K562 (cell line): ENCODE data around the gene DAGLB. TPM values are rescaled to one million over a fixed set of nuclear protein-coding genes. Genes with fewer than 3 reads are reported as not detected.

Source experiments
- ADNP ChIP-seq: fragments of 200-800 bp; sonication (Bioruptor generic); IDR thresholded peaks from 2 replicates; pipeline ENCODE4 v1.6.1; 2016; ENCODE audit warnings: missing genetic modification characterization, missing compliant biosample characterization
- CEBPG ChIP-seq, 3 experiments: fragments of 200-800 bp in 1 of 3; sonication (Bioruptor generic) in 1 of 3; sonication (generic) in 1 of 3; formaldehyde crosslinking in 1 of 3; IDR thresholded peaks in 2 of 3; conservative IDR thresholded peaks in 1 of 3; 2 replicates each; pipeline versions ENCODE4 v1.6.1 to v1.8.0; 2016 to 2022; ENCODE audit warnings: missing compliant biosample characterization in 2 of 3, missing genetic modification characterization in 2 of 3, mild to moderate bottlenecking in 1 of 3, missing genetic modification reagents in 1 of 3
- CREB3L1 ChIP-seq: fragments of 450-650 bp; IDR thresholded peaks from 2 replicates; pipeline ENCODE4 v1.6.1; 2014; ENCODE audit warnings: low read depth, mild to moderate bottlenecking, moderate library complexity, borderline replicate concordance
- CREBBP ChIP-seq: IDR thresholded peaks from one replicate; pipeline ENCODE4 v1.6.1; 2012; ENCODE audit warnings: low read depth, mild to moderate bottlenecking, control low read depth, inconsistent platforms, low read length
- CSDE1 ChIP-seq, 2 experiments: fragments of 450-650 bp; IDR thresholded peaks; 2 replicates each; pipeline ENCODE4 v1.6.1; 2016; ENCODE audit warnings: mild to moderate bottlenecking in 1 of 2
- DIDO1 ChIP-seq: fragments of 450-650 bp; IDR thresholded peaks from 2 replicates; pipeline ENCODE4 v1.6.1; 2016; ENCODE audit warnings: low read depth, missing biosample characterization, missing genetic modification characterization
- EHMT2 ChIP-seq: fragments of 450-650 bp; IDR thresholded peaks from 2 replicates; pipeline ENCODE4 v1.6.1; 2018; ENCODE audit warnings: antibody characterized with exemption
- FOXP1 ChIP-seq: sonication (generic); formaldehyde crosslinking; IDR thresholded peaks from 2 replicates; pipeline ENCODE4 v1.8.0; 2022; ENCODE audit warnings: mild to moderate bottlenecking, missing genetic modification reagents
- GATA2 ChIP-seq: sonication (generic); formaldehyde crosslinking; IDR thresholded peaks from 2 replicates; pipeline ENCODE4 v1.4.0; 2020; ENCODE audit warnings: mild to moderate bottlenecking, missing genetic modification reagents
- KAT7 ChIP-seq: sonication (generic); formaldehyde crosslinking; IDR thresholded peaks from 2 replicates; pipeline ENCODE4 v1.8.0; 2022; ENCODE audit warnings: missing genetic modification reagents, mild to moderate bottlenecking, borderline replicate concordance
- OTX1 ChIP-seq: fragments of 450-650 bp; formaldehyde crosslinking; IDR thresholded peaks from 2 replicates; pipeline ENCODE4 v1.4.0; 2022; ENCODE audit warnings: mild to moderate bottlenecking
- POLR2AphosphoS5 ChIP-seq: IDR thresholded peaks from 2 replicates; pipeline ENCODE4 v1.6.1; 2011; ENCODE audit warnings: mild to moderate bottlenecking, low read depth, low read length, moderate library complexity; ENCODE audit not compliant: control insufficient read depth, insufficient read depth
- RNF2 ChIP-seq: sonication (generic); IDR thresholded peaks from 2 replicates; pipeline ENCODE4 v1.6.1; 2016
- STAT5B ChIP-seq: fragments of 250-450 bp; sonication (Bioruptor Pico); IDR thresholded peaks from 2 replicates; pipeline ENCODE4 v1.8.0; 2021; ENCODE audit warnings: mild to moderate bottlenecking, inconsistent platforms
- TRIM28 ChIP-seq: fragments of 450-650 bp; IDR thresholded peaks from 2 replicates; pipeline ENCODE4 v1.6.1; 2017
- ZFPM2 ChIP-seq: fragments of 250-450 bp; sonication (Bioruptor Pico); IDR thresholded peaks from 2 replicates; pipeline ENCODE4 v1.5.1; 2022; ENCODE audit warnings: mild to moderate bottlenecking
- ZNF780A ChIP-seq: fragments of 250-450 bp; sonication (Bioruptor Pico); IDR thresholded peaks from 2 replicates; pipeline ENCODE4 v1.5.0; 2021; ENCODE audit warnings: mild to moderate bottlenecking
- polyA plus RNA-seq, 8 experiments: library from polyadenylated mRNA; depleted of rRNA in 4 of 8; stranded (reverse) in 5 of 8; unstranded in 3 of 8; fragments of >200 nt; fragmentation: Nextera tagmentation in 2 of 8; fragmentation: Illumina TruSeq in 1 of 8; extraction: Ambion mirVana in 2 of 8; extraction: Trizol in 1 of 8; gene quantifications; 2 replicates each; pipeline versions ENCODE4 v1.2.1 to v1.2.3, GENCODE V29; 2011 to 2014; ENCODE audit warnings: inconsistent platforms in 1 of 8, missing spikeins in 1 of 8
- total RNA-seq, 7 experiments: library from RNA; depleted of rRNA in 6 of 7; stranded (reverse); fragments of >200 nt in 6 of 7; fragmentation: Illumina TruSeq in 2 of 7; extraction: Trizol in 2 of 7; gene quantifications; 2 replicates each; pipeline versions ENCODE4 v1.2.1 to v1.2.3, GENCODE V29; 2011 to 2021; ENCODE audit warnings: low replicate concordance in 1 of 7
- TF ChIP-seq, protein P1 (sequence below): fragments of 150-350 bp; conservative IDR thresholded peaks from 2 replicates; pipeline ENCODE4 v1.6.1; 2014; ENCODE audit warnings: low read length
- TF ChIP-seq, protein P2 (sequence below): fragments of 250-450 bp; sonication (Bioruptor Pico); IDR thresholded peaks from 2 replicates; pipeline ENCODE4 v1.6.1; 2021; ENCODE audit warnings: mild to moderate bottlenecking
- TF ChIP-seq, protein P3 (sequence below): fragments of 450-650 bp; formaldehyde crosslinking; IDR thresholded peaks from 2 replicates; pipeline ENCODE4 v1.4.0; 2022; ENCODE audit warnings: missing genetic modification characterization

The DAGLB gene
- total and polyA plus RNA-seq, 9 of the 15 experiments (the other 6 are each of a cell fraction or from before 2014, with no cell fraction given): 0.92 to 16.4 (median 9.3) TPM

- TF ChIP-seq, protein P1, sequence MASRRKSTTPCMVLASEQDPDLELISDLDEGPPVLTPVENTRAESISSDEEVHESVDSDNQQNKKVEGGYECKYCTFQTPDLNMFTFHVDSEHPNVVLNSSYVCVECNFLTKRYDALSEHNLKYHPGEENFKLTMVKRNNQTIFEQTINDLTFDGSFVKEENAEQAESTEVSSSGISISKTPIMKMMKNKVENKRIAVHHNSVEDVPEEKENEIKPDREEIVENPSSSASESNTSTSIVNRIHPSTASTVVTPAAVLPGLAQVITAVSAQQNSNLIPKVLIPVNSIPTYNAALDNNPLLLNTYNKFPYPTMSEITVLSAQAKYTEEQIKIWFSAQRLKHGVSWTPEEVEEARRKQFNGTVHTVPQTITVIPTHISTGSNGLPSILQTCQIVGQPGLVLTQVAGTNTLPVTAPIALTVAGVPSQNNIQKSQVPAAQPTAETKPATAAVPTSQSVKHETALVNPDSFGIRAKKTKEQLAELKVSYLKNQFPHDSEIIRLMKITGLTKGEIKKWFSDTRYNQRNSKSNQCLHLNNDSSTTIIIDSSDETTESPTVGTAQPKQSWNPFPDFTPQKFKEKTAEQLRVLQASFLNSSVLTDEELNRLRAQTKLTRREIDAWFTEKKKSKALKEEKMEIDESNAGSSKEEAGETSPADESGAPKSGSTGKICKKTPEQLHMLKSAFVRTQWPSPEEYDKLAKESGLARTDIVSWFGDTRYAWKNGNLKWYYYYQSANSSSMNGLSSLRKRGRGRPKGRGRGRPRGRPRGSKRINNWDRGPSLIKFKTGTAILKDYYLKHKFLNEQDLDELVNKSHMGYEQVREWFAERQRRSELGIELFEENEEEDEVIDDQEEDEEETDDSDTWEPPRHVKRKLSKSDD: no peak
- TF ChIP-seq, protein P2, sequence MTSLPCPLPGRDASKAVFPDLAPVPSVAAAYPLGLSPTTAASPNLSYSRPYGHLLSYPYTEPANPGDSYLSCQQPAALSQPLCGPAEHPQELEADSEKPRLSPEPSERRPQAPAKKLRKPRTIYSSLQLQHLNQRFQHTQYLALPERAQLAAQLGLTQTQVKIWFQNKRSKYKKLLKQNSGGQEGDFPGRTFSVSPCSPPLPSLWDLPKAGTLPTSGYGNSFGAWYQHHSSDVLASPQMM (CRISPR knock-in tag): no peak
- TF ChIP-seq EHMT2 (no peak), STAT5B (CRISPR knock-in tag) (no peak), ADNP (tag) (no peak), RNF2 (no peak), KAT7 (0 out of 2 replicates have a peak, but pooled peaks have one; percentile 45), ZNF780A (CRISPR knock-in tag) (no peak), POLR2AphosphoS5 (no peak), FOXP1 (CRISPR knock-in tag) (no peak), GATA2 (CRISPR knock-in tag) (0 out of 2 replicates have a peak, but pooled peaks have one; percentile 8), CEBPG (CRISPR knock-in tag; IDR thresholded peaks at IDR 0.05) (no peak), CEBPG (tag; conservative IDR thresholded peaks at IDR 0.05 in 1 of 2, IDR thresholded peaks at IDR 0.05 in 1 of 2) (no peak), ZFPM2 (CRISPR knock-in tag) (no peak), CREBBP (no peak), CREB3L1 (no peak), DIDO1 (tag) (no peak), TRIM28 (no peak), CSDE1 (IDR thresholded peaks at IDR 0.05) (no peak), OTX1 (no peak)
- TF ChIP-seq, protein P3, sequence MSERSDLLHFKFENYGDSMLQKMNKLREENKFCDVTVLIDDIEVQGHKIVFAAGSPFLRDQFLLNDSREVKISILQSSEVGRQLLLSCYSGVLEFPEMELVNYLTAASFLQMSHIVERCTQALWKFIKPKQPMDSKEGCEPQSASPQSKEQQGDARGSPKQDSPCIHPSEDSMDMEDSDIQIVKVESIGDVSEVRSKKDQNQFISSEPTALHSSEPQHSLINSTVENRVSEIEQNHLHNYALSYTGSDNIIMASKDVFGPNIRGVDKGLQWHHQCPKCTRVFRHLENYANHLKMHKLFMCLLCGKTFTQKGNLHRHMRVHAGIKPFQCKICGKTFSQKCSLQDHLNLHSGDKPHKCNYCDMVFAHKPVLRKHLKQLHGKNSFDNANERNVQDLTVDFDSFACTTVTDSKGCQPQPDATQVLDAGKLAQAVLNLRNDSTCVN: no peak
Measured at GRCh38 chr7:6495597-6496262, 48.0 kb upstream of the DAGLB start (continued).
